Skeletal muscle cell (primary cell): Measurements from ENCODE around the gene PTPA.
"Not testable (repeated sequence)": the region's sequence is repeated elsewhere in the genome, so short reads cannot be mapped to it uniquely, and the experiment has no call there.

Experiments
- DNase-seq: peaks from one replicate; pipeline ENCODE4 v3.0.0-alpha.2; 2010; ENCODE audit warnings: low read depth
- H3K4me3 ChIP-seq: 2 replicates; pipeline ENCODE4 v1.5.1; 2011; ENCODE audit warnings: low read depth, mild to moderate bottlenecking, control low read depth, low read length, moderate library complexity

PTPA gene

GRCh38 chr9:129184219-129184524 lies 73.0 kb downstream of the PTPA start:
- DNase-seq, result no peak
- no peak overlapping the region for H3K4me3 ChIP-seq

- no peak overlapping the region for H3K4me3 ChIP-seq
- DNase-seq, result no peak
Measured at GRCh38 chr9:129184596-129185122, 73.4 kb downstream of the PTPA start.

GRCh38 chr9:129185402-129185801 lies 74.2 kb downstream of the PTPA start:
- DNase-seq, result no peak
- no peak overlapping the region for H3K4me3 ChIP-seq

GRCh38 chr9:129185991-129186390 lies 74.8 kb downstream of the PTPA start:
- H3K4me3 ChIP-seq, result no peak overlapping the region
- no peak for DNase-seq

GRCh38 chr9:129187042-129187441 lies 75.8 kb downstream of the PTPA start:
- DNase-seq, result no peak
- H3K4me3 ChIP-seq, result no peak overlapping the region

- not testable (repeated sequence) for H3K4me3 ChIP-seq, DNase-seq
Measured at GRCh38 chr9:129189971-129190370, 78.8 kb downstream of the PTPA start.

- no peak overlapping the region for H3K4me3 ChIP-seq
- no peak for DNase-seq
Measured at GRCh38 chr9:129191234-129191633, 80.0 kb downstream of the PTPA start.

- no peak for DNase-seq
- no peak overlapping the region for H3K4me3 ChIP-seq
Measured at GRCh38 chr9:129193655-129194054, 82.4 kb downstream of the PTPA start.

- no peak overlapping the region for H3K4me3 ChIP-seq
- DNase-seq, result no peak
Measured at GRCh38 chr9:129194221-129194620, 83.0 kb downstream of the PTPA start.

- no peak for DNase-seq
- no peak overlapping the region for H3K4me3 ChIP-seq
Measured at GRCh38 chr9:129195606-129196005, 84.4 kb downstream of the PTPA start.

- not testable (repeated sequence) for H3K4me3 ChIP-seq, DNase-seq
Measured at GRCh38 chr9:129197045-129197444, 85.8 kb downstream of the PTPA start.

- peak overlapping the region; percentile 22 for H3K4me3 ChIP-seq
- no peak for DNase-seq
Measured at GRCh38 chr9:129197978-129198318, 86.7 kb downstream of the PTPA start.
